Measurements from ENCODE around the gene CCDC15. TPM values are rescaled to one million over a fixed set of nuclear protein-coding genes. Genes with fewer than 3 reads are reported as not detected.

The CCDC15 gene
- total and polyA plus RNA-seq, 2 of the 13 experiments (the other 11 are each of a cell fraction or from before 2014, with no cell fraction given), result 2.2 to 4.6 TPM

DNA sequence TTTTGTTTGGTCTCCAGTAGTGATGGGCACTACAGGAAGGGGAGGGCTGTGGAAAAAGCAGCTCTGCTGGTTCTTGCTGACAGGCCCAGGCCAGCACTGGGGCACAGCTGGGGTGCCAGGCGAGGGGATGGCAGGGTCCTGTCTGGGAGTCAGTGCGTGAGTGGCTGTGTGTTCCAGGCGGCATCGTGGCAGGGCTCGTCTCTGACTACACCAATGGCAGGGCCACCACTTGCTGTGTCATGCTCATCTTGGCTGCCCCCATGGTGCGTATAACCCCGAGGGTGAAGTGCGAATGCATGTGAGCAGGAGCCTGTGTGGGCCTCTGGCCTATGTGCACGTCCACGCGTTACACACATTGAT is 130.0 kb downstream of the CCDC15 start:
- Histone ChIP-seq H3K27ac (ENCODE audit: extremely low read length, insufficient read depth, low read length) (no peak overlapping the region), H2AFZ (ENCODE audit: low read length) (no peak overlapping the region), H3K9ac (ENCODE audit: insufficient read depth, low read depth, low read length) (no peak overlapping the region), H3K36me3 (replicated peaks in 1 of 2; ENCODE audit: control insufficient read depth in 1 of 2, insufficient read depth in 2 of 2, low read length in 2 of 2) (no peaks in the 10 kb centered on the region), H3K27me3 (ENCODE audit: control insufficient read depth in 1 of 2, insufficient read depth in 2 of 2, low read length in 2 of 2) (no peaks in the 10 kb centered on the region), H4K20me1 (ENCODE audit: insufficient read depth, low read length) (no peaks in the 10 kb centered on the region), H3K79me2 (ENCODE audit: insufficient read depth, low read length) (no peaks in the 10 kb centered on the region), H3K9me3 (ENCODE audit: low read length) (no peaks in the 10 kb centered on the region), H3K4me2 (ENCODE audit: low read depth, low read length) (no peak overlapping the region), H3K4me1 (ENCODE audit: insufficient read depth, low read length) (peaks cover 39% of the 10 kb centered on the region), H3K4me3 (replicated peaks in 1 of 3; ENCODE audit: insufficient read depth in 1 of 3, low read depth in 2 of 3, low read length in 3 of 3) (no peak overlapping the region)
- no peak for ATAC-seq
- POLR2A ChIA-PET, result no interaction called here
- FAIRE-seq, result no peak
- CTCF ChIA-PET (ENCODE audit: low intra/inter-chr PET ratio, low total read pairs), result no interaction called here
- no TSS peak for BruUV-seq (replicated peaks)
- 85% methylated on average over 6 of the region's 11 CpGs for WGBS (ENCODE audit: low lambda C conversion rate)
- in situ Hi-C loops (cut with HindIII; ENCODE audit: extremely low pct_ligation_motif_present, low pct_unique_long_range_greater_than_20kb), result no loop called here
- no peak for DNase-seq (ENCODE audit: low spot score)
- TF ChIP-seq, protein P1, sequence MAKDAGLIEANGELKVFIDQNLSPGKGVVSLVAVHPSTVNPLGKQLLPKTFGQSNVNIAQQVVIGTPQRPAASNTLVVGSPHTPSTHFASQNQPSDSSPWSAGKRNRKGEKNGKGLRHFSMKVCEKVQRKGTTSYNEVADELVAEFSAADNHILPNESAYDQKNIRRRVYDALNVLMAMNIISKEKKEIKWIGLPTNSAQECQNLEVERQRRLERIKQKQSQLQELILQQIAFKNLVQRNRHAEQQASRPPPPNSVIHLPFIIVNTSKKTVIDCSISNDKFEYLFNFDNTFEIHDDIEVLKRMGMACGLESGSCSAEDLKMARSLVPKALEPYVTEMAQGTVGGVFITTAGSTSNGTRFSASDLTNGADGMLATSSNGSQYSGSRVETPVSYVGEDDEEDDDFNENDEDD (CRISPR knock-in tag; IDR thresholded peaks at IDR 0.05; ENCODE audit: borderline replicate concordance), result no peak
- no peak for TF ChIP-seq SIX4 (CRISPR knock-in tag; IDR thresholded peaks at IDR 0.05)
- no peak for TF ChIP-seq KDM5A (IDR thresholded peaks at IDR 0.05; ENCODE audit: borderline replicate concordance, low read length)
- TF ChIP-seq ZFY (CRISPR knock-in tag; IDR thresholded peaks at IDR 0.05), result no peak
- TF ChIP-seq SCMH1 (CRISPR knock-in tag; IDR thresholded peaks at IDR 0.05; ENCODE audit: borderline replicate concordance), result no peak
- TF ChIP-seq, protein P2, sequence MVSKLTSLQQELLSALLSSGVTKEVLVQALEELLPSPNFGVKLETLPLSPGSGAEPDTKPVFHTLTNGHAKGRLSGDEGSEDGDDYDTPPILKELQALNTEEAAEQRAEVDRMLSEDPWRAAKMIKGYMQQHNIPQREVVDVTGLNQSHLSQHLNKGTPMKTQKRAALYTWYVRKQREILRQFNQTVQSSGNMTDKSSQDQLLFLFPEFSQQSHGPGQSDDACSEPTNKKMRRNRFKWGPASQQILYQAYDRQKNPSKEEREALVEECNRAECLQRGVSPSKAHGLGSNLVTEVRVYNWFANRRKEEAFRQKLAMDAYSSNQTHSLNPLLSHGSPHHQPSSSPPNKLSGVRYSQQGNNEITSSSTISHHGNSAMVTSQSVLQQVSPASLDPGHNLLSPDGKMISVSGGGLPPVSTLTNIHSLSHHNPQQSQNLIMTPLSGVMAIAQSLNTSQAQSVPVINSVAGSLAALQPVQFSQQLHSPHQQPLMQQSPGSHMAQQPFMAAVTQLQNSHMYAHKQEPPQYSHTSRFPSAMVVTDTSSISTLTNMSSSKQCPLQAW (CRISPR knock-in tag; IDR thresholded peaks at IDR 0.05), result no peak
- intact Hi-C loops (cut with micrococcal nuclease; ENCODE audit: unreplicated experiment), result no loop called here

DNA sequence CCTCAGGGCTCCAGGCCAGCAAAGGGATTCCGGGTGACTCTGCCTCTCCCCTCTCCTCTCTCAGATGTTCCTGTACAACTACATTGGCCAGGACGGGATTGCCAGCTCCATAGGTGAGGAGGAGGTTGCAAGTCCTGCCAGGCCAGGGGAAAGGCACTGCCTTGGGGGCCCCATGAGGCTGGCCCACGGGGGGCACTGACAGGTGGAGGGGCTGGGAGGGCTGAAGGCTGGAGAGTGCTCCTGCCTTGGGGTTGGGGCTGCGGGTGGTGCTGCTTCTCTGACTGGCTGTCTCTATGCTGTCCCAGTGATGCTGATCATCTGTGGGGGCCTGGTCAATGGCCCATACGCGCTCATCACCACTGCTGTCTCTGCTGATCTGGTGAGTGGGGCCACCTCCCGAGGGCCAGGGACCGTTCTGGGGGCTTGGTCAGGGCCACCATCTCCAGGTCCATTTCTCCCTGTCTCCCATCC is 130.8 kb downstream of the CCDC15 start:
- H3K36me3 ChIP-seq (replicated peaks in 1 of 2; ENCODE audit: control insufficient read depth in 1 of 2, insufficient read depth in 2 of 2, low read length in 2 of 2), result no peaks in the 10 kb centered on the region
- H2AFZ ChIP-seq (ENCODE audit: low read length), result no peak overlapping the region
- ATAC-seq (no peak), DNase-seq (ENCODE audit: low spot score) (no peak), FAIRE-seq (no peak)
- H3K27ac ChIP-seq (ENCODE audit: extremely low read length, insufficient read depth, low read length), result no peak overlapping the region
- in situ Hi-C loops (cut with HindIII; ENCODE audit: extremely low pct_ligation_motif_present, low pct_unique_long_range_greater_than_20kb) (no loop called here), intact Hi-C loops (cut with micrococcal nuclease; ENCODE audit: unreplicated experiment) (no loop called here)
- no peaks in the 10 kb centered on the region for H3K9me3 ChIP-seq (ENCODE audit: low read length)
- whole genome bisulfite sequencing (ENCODE audit: low lambda C conversion rate), result 66% methylated on average over 5 of the region's 8 CpGs
- no peak overlapping the region for H3K4me2 ChIP-seq (ENCODE audit: low read depth, low read length)
- H4K20me1 ChIP-seq (ENCODE audit: insufficient read depth, low read length), result no peaks in the 10 kb centered on the region
- ChIA-PET CTCF (ENCODE audit: low intra/inter-chr PET ratio, low total read pairs) (no interaction called here), POLR2A (no interaction called here)
- no peak overlapping the region for H3K9ac ChIP-seq (ENCODE audit: insufficient read depth, low read depth, low read length)
- no peak overlapping the region for H3K4me3 ChIP-seq (replicated peaks in 1 of 3; ENCODE audit: insufficient read depth in 1 of 3, low read depth in 2 of 3, low read length in 3 of 3)
- peaks cover 34% of the 10 kb centered on the region for H3K4me1 ChIP-seq (ENCODE audit: insufficient read depth, low read length)
- no peaks in the 10 kb centered on the region for H3K27me3 ChIP-seq (ENCODE audit: control insufficient read depth in 1 of 2, insufficient read depth in 2 of 2, low read length in 2 of 2)
- H3K79me2 ChIP-seq (ENCODE audit: insufficient read depth, low read length), result no peaks in the 10 kb centered on the region
- no TSS peak for BruUV-seq (replicated peaks)
- TF ChIP-seq ZNF558 (CRISPR knock-in tag; IDR thresholded peaks at IDR 0.05; ENCODE audit: borderline replicate concordance) (no peak), LCORL (IDR thresholded peaks at IDR 0.05) (no peak), LCORL (CRISPR knock-in tag; IDR thresholded peaks at IDR 0.05) (no peak), ZNF24 (IDR thresholded peaks at IDR 0.05) (no peak), CAMTA2 (CRISPR knock-in tag; IDR thresholded peaks at IDR 0.05; ENCODE audit: borderline replicate concordance) (no peak), KDM3A (CRISPR knock-in tag; IDR thresholded peaks at IDR 0.05; ENCODE audit: low read depth) (no peak), ZFP36L2 (CRISPR knock-in tag; IDR thresholded peaks at IDR 0.05) (no peak), NFATC3 (CRISPR knock-in tag; IDR thresholded peaks at IDR 0.05) (no peak), HOXA5 (CRISPR knock-in tag; IDR thresholded peaks at IDR 0.05) (no peak)
- TF ChIP-seq, protein P3, sequence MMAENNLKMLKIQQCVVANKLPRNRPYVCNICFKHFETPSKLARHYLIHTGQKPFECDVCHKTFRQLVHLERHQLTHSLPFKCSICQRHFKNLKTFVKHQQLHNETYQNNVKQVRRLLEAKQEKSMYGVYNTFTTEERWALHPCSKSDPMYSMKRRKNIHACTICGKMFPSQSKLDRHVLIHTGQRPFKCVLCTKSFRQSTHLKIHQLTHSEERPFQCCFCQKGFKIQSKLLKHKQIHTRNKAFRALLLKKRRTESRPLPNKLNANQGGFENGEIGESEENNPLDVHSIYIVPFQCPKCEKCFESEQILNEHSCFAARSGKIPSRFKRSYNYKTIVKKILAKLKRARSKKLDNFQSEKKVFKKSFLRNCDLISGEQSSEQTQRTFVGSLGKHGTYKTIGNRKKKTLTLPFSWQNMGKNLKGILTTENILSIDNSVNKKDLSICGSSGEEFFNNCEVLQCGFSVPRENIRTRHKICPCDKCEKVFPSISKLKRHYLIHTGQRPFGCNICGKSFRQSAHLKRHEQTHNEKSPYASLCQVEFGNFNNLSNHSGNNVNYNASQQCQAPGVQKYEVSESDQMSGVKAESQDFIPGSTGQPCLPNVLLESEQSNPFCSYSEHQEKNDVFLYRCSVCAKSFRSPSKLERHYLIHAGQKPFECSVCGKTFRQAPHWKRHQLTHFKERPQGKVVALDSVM (CRISPR knock-in tag; IDR thresholded peaks at IDR 0.05), result no peak

Data from HepG2 (cell line).